Activated naive CD4-positive, alpha-beta T cell treated with anti-CD3 and anti-CD28 coated beads, Interleukin-2, amount 10 ng/mL, durations not matched to agents 7 days and 5 days (primary cell): Measurements from ENCODE around the gene BNC2.

Experiments used
- CTCF ChIA-PET: fragments of 350-600 bp; sonication (Branson Sonifier 250); formaldehyde crosslinking; loops from one replicate; lab custom pipeline; 2021; ENCODE audit warnings: antibody characterized with exemption; lab: Charles Lee
- DNase-seq: peaks from one replicate; pipeline ENCODE4 v3.0.0-alpha.2; 2020
- H3K27ac Mint-ChIP-seq: one replicate; pipeline ENCODE4 v1.8.0; 2021; ENCODE audit warnings: mild to moderate bottlenecking, moderate library complexity, mixed read lengths
- H3K27me3 Mint-ChIP-seq: one replicate; pipeline ENCODE4 v1.8.0; 2021; ENCODE audit warnings: mild to moderate bottlenecking, mixed read lengths
- H3K36me3 Mint-ChIP-seq: one replicate; pipeline ENCODE4 v1.8.0; 2021; ENCODE audit warnings: mixed read lengths
- H3K4me1 Mint-ChIP-seq: one replicate; pipeline ENCODE4 v1.8.0; 2021; ENCODE audit warnings: mixed read lengths
- H3K4me3 Mint-ChIP-seq: one replicate; pipeline ENCODE4 v1.8.0; 2021; ENCODE audit warnings: mild to moderate bottlenecking, moderate library complexity, mixed read lengths
- H3K9me3 Mint-ChIP-seq: one replicate; pipeline ENCODE4 v1.8.0; 2021; ENCODE audit warnings: mixed read lengths

BNC2 gene

DNA sequence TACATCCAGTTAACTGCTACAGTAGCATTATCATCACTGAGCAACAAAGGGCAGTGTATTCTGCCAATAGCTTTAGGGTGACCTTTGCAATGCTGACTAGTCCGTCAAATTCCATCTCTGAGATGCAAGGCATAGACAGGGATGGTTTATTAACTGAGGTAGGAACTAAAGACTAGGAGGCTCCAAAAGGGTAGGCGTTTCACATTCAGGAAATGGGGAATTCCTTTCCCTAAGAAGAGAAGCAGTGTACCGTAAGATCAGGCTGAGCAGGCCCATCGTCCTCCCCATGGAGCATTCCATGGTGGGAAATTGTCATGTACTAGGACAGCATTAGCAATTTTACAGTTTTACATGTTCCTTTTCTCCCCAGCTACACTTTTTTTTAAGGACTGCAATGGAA is 157.7 kb downstream of the BNC2 start:
- CTCF ChIA-PET = no interaction called here
- no peak for DNase-seq
- H3K4me1 Mint-ChIP-seq = no peaks in the 10 kb centered on the region

DNA sequence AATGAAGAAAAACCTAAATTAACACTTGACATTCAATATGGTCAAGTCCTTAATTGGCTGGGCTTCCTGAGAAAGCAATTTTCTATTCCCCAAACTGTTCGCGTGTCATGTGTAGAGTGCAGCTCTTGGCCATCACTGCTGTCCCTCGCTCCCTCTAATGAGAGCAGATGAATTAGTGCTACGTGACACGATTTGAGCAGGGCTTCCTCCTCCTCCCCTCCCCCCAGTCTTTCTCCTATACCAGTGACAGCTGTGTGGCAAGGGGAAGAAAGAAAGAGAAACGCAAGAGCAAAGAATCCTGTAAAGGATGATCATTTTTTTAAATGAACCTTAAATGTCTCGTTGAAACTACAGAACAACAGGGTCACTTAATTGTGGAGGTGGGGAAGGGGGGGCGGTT is 159.6 kb downstream of the BNC2 start:
- H3K27ac Mint-ChIP-seq = no peak overlapping the region
- H3K36me3 Mint-ChIP-seq = no peaks in the 10 kb centered on the region
- H3K9me3 Mint-ChIP-seq = peaks cover 4% of the 10 kb centered on the region
- no peaks in the 10 kb centered on the region for H3K27me3 Mint-ChIP-seq
- CTCF ChIA-PET = no interaction called here
- DNase-seq = no peak
- no peaks in the 10 kb centered on the region for H3K4me1 Mint-ChIP-seq
- no peak overlapping the region for H3K4me3 Mint-ChIP-seq

More for the DNA sequence above, 157.7 kb downstream of the BNC2 start:
- H3K27me3 Mint-ChIP-seq = no peaks in the 10 kb centered on the region
- H3K27ac Mint-ChIP-seq = no peak overlapping the region
- no peaks in the 10 kb centered on the region for H3K36me3 Mint-ChIP-seq
- H3K4me3 Mint-ChIP-seq = no peak overlapping the region
- H3K9me3 Mint-ChIP-seq = no peaks in the 10 kb centered on the region

DNA sequence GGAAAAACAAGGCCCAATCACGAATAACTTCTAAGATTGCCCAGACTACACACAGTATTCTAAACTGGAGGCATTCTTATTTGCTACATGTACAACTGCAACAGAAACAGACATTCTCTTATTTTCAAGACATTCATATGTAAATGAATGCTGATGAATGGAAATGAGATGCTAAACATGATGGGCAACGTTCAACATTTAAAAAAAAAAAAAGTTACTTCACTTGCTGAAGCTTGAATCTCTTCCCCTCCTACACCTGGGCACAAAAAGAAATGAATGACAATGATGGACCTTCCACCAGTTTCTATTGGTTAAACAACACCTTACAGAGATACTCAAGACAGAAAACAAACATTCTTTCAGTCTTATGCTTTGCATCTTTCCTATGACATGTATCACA is 160.5 kb downstream of the BNC2 start:
- Mint-ChIP-seq H3K9me3 (peaks cover 4% of the 10 kb centered on the region), H3K36me3 (no peaks in the 10 kb centered on the region), H3K27ac (no peak overlapping the region), H3K4me1 (no peaks in the 10 kb centered on the region), H3K27me3 (no peaks in the 10 kb centered on the region), H3K4me3 (no peak overlapping the region)
- DNase-seq = no peak
- CTCF ChIA-PET = no interaction called here

DNA sequence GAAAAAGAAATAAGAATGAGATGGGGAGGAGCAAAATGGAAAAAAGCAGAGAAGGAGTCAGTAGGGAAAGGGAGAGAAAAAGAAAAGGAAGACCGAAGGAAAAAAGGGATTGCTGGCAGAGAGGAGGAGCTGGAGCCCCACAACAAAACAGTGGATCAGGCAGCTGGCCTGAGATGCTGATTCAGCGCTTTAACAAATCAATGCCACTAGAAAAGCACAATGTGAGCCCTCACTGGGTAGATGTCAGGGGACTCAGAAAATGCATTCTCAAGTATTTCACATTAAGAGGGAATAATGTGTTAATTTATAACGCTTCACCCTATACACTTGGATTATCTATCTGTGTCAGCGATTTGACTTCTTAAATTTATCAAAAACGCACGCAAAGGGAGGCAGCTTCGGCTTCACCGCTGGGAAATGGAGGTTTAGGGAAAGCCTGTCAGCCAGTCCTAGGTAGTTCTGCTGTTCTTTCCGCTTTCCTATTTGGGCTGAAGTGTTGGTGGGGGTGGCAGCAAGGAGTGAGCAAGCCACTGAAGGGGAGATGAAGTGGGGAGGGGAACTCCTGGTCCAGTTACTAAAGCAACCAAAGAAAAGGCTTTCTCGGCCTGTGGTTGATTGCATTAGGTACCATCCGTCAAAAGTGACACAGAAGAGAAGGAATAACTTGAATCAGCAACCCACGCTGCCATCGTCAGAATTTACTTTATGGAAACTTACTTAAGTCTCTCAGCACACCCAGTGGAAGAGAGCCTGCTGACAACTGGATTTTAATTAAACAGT is 161.6 kb downstream of the BNC2 start:
- Mint-ChIP-seq H3K27ac (no peak overlapping the region), H3K4me3 (no peak overlapping the region), H3K36me3 (no peaks in the 10 kb centered on the region), H3K27me3 (no peaks in the 10 kb centered on the region), H3K9me3 (peaks cover 4% of the 10 kb centered on the region), H3K4me1 (no peaks in the 10 kb centered on the region)
- DNase-seq = no peak
- CTCF ChIA-PET = no interaction called here

DNA sequence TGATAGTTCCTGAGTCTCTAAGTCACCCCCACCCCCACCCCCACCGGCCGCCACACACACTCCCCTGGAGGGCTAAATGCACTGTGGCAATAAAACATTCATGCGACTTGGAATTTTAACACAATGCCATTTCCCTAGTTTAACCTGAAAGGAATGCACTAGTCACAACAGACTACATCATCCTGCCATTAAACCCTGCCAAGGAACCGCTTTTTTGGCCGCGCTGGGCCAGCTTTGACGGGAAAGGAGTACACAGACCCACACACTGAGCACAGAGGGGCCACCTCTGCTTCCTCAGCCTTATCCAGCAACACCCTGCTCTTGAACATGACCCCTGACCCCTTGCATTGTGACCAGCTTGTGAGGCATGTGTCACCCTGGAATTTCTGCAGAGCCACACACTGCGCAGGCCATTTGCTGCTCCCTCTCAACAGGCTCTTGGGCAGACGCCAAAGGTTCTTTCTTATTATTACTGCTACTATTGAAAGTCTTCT is 165.3 kb downstream of the BNC2 start:
- no peak for DNase-seq
- H3K9me3 Mint-ChIP-seq = peaks cover 4% of the 10 kb centered on the region
- H3K36me3 Mint-ChIP-seq = no peaks in the 10 kb centered on the region
- no peak overlapping the region for H3K27ac Mint-ChIP-seq
- H3K4me1 Mint-ChIP-seq = no peaks in the 10 kb centered on the region
- CTCF ChIA-PET = interaction anchor here (0.5 kb wide), 1 partner anchor 14 kb away, joined by 3 read pairs; no protein-coding TSS in a partner anchor
- no peaks in the 10 kb centered on the region for H3K27me3 Mint-ChIP-seq
- no peak overlapping the region for H3K4me3 Mint-ChIP-seq

DNA sequence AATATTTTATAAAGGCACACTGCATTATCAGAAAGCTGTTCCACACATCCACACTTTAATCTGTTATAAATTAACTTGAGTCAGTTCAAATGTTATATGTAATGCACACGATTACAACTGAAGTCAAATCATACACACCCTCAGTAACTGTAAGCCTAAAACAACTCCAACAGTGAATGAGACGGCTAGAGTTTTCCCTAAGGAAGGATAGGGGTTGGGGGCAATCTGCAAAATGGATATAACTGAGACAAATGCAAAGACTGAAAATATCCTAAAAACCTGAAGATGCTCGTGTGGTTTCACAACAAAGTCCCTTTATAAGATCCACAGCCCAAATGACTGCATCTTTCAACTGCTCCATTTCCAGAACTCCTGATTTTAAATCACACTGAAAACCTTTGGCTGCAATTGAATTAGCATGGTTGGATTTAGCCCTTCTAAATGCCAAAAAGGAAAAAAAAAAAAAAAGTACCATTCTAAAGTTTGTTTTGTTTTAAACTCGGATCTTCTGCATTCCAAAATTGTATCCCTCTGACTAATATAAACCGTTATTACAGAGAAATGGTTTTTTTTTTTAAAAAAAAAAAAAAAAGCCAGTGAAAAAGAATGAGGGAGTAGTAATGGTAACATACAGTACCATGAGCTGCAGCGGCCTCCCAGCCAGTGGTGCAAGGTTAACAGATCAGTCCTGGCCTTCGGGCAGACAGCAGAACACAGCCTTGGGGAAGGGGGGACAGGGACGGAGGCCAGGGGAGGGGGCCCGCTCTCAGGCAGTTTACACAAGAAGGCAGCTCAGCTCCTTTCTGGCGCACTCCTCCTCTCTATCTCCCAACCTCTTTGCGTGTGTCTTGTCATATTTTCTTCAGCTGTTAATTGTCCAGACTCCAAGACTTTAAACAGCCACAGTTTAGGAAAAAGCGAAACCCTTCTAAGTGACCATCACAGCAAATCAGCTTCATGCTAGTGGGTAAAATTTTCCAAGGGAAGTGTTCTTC is 166.1 kb downstream of the BNC2 start:
- no peaks in the 10 kb centered on the region for H3K36me3 Mint-ChIP-seq
- H3K27me3 Mint-ChIP-seq = no peaks in the 10 kb centered on the region
- H3K27ac Mint-ChIP-seq = no peak overlapping the region
- peaks cover 4% of the 10 kb centered on the region for H3K9me3 Mint-ChIP-seq
- CTCF ChIA-PET = interaction anchor here (0.5 kb wide), 1 partner anchor 15 kb away, joined by 3 read pairs; no protein-coding TSS in a partner anchor
- H3K4me3 Mint-ChIP-seq = no peak overlapping the region
- H3K4me1 Mint-ChIP-seq = no peaks in the 10 kb centered on the region
- no peak for DNase-seq

DNA sequence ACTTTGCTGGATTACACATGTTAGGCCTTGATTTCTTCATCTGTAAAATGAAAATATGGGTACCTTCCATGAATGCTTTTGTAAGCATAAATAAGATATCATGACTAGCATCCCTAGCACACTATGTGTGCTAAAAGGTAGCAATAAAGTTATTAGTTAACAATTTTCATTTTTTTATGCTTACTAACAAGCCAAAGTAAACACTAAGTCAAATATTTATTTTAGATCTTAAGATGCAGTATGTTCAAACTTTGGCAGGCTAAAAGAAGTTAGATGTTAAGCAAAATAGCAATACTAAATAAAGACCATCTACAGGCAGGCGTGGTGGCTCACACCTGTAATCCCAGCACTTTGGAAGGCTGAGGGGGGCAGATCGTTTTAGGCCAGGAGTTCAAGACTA is 169.1 kb downstream of the BNC2 start:
- Mint-ChIP-seq H3K9me3 (peaks cover 3% of the 10 kb centered on the region), H3K27ac (no peak overlapping the region), H3K4me1 (no peaks in the 10 kb centered on the region), H3K36me3 (no peaks in the 10 kb centered on the region), H3K4me3 (no peak overlapping the region), H3K27me3 (no peaks in the 10 kb centered on the region)
- CTCF ChIA-PET = no interaction called here
- DNase-seq = no peak

DNA sequence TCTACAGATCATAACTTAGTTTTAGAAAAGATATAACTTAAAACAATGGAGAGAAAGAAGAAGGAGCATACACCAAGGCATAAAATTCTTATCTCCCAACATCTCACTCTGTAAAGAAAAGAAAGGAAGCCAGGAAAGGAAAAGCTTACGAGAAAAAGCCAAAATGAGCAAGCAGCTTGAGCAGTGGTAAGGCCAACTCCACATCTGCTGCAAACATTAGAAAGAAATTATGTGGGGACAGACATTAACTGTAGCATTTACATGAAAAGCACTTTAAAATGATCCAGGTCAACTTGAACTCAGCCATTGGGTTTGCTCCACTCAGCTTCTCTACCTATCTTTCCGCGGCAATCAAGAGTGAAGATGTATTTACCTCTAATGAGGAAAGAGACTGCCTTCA is 176.9 kb downstream of the BNC2 start:
- Mint-ChIP-seq H3K9me3 (peaks cover 2% of the 10 kb centered on the region), H3K27ac (no peak overlapping the region), H3K4me1 (no peaks in the 10 kb centered on the region), H3K36me3 (no peaks in the 10 kb centered on the region), H3K4me3 (no peak overlapping the region), H3K27me3 (no peaks in the 10 kb centered on the region)
- CTCF ChIA-PET = no interaction called here
- DNase-seq = no peak

DNA sequence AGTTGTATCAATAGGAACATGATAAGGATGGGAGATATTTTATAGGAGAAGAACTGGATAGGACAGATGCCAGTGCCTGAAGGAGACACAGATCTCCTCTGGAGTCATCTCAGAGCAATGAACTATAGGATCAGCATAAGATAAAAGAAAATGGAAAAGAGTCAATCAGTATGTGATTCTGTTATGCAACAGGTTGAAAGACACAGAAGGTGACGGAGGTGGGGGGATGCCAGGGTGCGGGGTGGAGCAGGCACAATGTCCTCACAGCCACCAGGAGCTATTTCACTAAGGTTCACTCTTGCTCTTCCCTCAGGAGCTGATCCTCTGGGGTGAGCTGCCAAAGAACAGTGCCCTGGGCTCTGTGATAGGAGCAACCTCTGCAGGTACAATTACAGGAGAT is 179.8 kb downstream of the BNC2 start:
- peaks cover 3% of the 10 kb centered on the region for H3K9me3 Mint-ChIP-seq
- no peaks in the 10 kb centered on the region for H3K4me1 Mint-ChIP-seq
- no peaks in the 10 kb centered on the region for H3K27me3 Mint-ChIP-seq
- DNase-seq = no peak
- no peak overlapping the region for H3K27ac Mint-ChIP-seq
- CTCF ChIA-PET = no interaction called here
- H3K36me3 Mint-ChIP-seq = no peaks in the 10 kb centered on the region
- H3K4me3 Mint-ChIP-seq = no peak overlapping the region

DNA sequence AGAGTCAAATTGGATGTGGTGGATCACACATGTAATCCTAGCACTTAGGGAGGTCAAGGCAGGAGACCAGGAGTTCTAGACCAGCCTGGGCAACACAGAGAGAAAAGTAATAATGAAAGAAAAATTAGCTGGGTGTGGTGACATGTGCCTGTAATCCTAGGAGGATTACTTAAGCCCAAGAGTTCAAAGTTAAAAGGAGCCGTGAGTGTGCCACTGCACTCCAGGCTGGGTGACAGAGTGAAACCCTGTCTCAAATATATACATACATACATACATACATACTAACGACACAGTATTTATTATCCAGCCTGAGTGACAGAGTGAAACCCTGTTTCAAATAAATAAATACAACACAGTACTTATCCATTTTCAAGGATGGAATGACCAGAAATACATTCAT is 180.3 kb downstream of the BNC2 start:
- H3K27me3 Mint-ChIP-seq = no peaks in the 10 kb centered on the region
- H3K9me3 Mint-ChIP-seq = peaks cover 3% of the 10 kb centered on the region
- no peak overlapping the region for H3K4me3 Mint-ChIP-seq
- H3K36me3 Mint-ChIP-seq = no peaks in the 10 kb centered on the region
- DNase-seq = no peak
- H3K27ac Mint-ChIP-seq = no peak overlapping the region
- CTCF ChIA-PET = no interaction called here
- no peaks in the 10 kb centered on the region for H3K4me1 Mint-ChIP-seq

DNA sequence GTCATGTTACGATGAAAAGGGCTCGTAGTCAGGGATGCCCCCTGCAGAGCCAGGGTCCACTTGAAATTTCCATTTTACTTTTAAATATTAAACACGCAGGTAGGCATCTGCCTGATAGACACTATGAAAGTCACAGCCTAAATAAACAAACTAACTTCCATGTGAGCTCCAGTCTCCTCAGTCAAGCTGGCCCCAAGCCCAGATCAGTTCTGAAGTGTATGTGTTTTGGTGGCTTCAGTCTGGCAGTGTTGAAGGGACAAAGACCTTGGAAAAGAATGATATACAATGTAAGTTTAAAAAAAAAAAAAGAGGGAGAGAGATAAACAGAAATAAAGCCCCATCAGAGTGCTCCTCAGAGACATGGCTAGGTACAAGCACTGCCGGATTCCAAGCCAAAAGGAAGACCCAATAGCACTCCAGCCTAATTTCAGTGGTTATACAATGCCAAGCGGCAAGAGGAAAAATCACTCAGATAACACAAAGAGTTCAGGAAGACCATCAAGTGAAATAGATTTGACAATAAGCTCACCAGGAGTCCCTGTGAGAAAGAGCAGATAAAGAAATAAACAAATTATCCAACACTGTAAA is 181.0 kb downstream of the BNC2 start:
- H3K36me3 Mint-ChIP-seq = no peaks in the 10 kb centered on the region
- H3K27ac Mint-ChIP-seq = no peak overlapping the region
- no peaks in the 10 kb centered on the region for H3K4me1 Mint-ChIP-seq
- peaks cover 3% of the 10 kb centered on the region for H3K9me3 Mint-ChIP-seq
- CTCF ChIA-PET = no interaction called here
- no peak for DNase-seq
- no peak overlapping the region for H3K4me3 Mint-ChIP-seq
- H3K27me3 Mint-ChIP-seq = no peaks in the 10 kb centered on the region

DNA sequence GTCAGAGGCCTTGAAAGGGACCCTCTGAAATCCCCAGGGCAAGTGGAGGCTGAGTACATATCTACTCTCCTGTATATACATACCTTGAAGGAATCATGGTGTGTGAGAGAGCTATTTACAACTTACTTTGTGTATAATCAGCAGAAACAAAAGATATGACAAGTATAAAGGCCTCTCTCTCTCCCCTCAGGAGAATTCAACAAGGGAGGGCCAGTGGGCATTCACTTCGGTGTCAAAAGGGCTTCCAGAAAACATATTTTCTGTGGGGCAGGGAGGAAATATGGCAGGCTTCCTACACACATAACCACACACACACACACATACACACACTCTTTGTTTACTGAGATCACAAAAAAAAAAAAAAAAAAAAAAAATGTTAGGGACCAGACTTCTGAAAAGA is 181.7 kb downstream of the BNC2 start:
- Mint-ChIP-seq H3K27me3 (no peaks in the 10 kb centered on the region), H3K9me3 (peaks cover 3% of the 10 kb centered on the region), H3K36me3 (no peaks in the 10 kb centered on the region), H3K4me1 (no peaks in the 10 kb centered on the region), H3K27ac (no peak overlapping the region), H3K4me3 (no peak overlapping the region)
- no peak for DNase-seq
- CTCF ChIA-PET = no interaction called here

DNA sequence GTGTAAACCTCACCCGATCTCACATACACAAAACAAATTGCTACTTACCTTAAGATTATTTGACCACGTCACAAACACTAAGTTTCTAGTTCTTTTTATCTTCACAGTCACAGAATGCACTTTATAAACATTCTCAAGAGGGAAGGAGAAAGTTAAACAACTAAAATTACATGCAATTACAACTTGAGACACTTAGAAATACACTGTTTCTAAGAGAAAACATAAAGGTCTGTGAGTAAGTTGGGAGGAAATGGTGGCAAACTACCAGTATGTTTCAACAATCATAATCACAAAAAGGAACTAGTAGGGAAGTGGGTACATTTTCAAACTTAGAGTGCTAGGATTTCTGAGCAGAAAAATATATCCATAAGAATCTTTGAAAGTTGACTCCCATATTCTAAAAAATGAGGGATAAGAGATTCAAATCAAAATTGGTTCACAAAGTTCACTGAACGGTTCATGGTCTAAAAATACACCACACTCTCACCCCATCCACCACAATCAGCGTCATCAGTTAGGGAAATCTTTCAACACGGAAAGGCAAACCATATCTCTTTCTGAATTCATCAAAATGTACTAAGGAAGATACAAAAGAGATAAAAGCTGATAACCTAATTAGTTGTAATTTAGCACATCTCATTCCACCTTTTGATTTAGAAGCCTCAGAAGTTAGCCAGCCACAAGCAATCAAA is 182.6 kb downstream of the BNC2 start:
- CTCF ChIA-PET = no interaction called here

DNA sequence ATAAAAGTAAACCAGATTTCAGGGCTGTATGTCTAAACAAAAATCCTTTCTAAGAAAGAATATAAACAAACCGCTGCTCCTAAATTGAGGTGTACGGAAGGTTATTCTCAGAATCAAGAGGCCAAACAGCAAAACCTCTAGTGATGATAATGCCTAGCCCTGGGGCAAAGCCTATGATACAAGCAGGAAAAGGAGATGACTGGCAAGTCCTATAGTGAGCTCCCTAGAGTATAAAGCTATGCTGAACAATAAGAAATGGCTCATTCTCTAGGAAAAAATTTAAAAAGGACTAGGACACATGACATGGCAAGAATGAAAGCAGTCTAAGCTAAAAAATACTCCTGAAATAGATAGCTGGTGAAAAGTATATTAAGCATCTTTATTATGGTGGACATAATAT is 187.1 kb downstream of the BNC2 start:
- H3K9me3 Mint-ChIP-seq = peaks cover 4% of the 10 kb centered on the region
- H3K4me3 Mint-ChIP-seq = no peak overlapping the region
- no peak for DNase-seq
- no peaks in the 10 kb centered on the region for H3K27me3 Mint-ChIP-seq
- no peak overlapping the region for H3K27ac Mint-ChIP-seq
- no peaks in the 10 kb centered on the region for H3K4me1 Mint-ChIP-seq
- H3K36me3 Mint-ChIP-seq = no peaks in the 10 kb centered on the region
- CTCF ChIA-PET = no interaction called here

More for the DNA sequence above, 182.6 kb downstream of the BNC2 start:
- Mint-ChIP-seq H3K27me3 (no peaks in the 10 kb centered on the region), H3K27ac (no peak overlapping the region), H3K9me3 (peaks cover 3% of the 10 kb centered on the region), H3K36me3 (no peaks in the 10 kb centered on the region), H3K4me3 (no peak overlapping the region), H3K4me1 (no peaks in the 10 kb centered on the region)
- no peak for DNase-seq
